HG03354 (cell line): ENCODE results near the gene RBM10.

Experiments
- ATAC-seq: cut with Tn5 transposase; IDR thresholded peaks from one replicate; pipeline ENCODE4 v1.9.1; 2021; ENCODE audit warnings: mild to moderate bottlenecking; ENCODE audit not compliant: unreplicated experiment, poor library complexity, severe bottlenecking

Gene RBM10

DNA sequence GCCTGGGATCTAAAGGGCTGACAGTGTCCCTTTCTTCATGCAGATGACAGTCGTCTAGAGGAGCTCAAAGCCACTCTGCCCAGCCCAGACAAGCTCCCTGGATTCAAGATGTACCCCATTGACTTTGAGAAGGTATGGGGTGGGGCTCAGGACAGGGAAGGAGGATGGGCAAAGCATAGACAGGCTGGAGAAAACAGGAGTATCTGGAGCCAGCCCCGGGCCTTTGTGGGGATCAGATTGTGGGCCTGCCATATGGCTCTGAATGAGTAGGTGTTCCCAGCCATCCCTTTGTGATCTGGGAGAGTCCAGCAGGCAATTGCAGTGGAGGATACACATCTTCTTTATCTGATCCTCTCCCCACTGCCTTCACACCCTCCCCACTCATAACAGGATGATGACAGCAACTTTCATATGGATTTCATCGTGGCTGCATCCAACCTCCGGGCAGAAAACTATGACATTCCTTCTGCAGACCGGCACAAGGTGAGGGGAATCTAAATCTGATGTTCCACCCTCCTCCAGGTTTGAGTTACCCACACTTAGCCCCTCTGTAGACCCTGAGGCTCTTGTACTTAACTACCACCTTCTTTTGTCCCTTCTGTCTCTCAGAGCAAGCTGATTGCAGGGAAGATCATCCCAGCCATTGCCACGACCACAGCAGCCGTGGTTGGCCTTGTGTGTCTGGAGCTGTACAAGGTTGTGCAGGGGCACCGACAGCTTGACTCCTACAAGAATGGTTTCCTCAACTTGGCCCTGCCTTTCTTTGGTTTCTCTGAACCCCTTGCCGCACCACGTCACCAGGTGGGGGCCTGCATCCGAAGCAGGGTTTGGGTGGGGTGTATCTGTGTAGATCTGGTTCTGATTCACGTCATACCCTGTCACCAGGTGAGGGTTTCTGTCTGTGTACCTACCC, 67.6 kb downstream of the RBM10 start:
- no peak for ATAC-seq

DNA sequence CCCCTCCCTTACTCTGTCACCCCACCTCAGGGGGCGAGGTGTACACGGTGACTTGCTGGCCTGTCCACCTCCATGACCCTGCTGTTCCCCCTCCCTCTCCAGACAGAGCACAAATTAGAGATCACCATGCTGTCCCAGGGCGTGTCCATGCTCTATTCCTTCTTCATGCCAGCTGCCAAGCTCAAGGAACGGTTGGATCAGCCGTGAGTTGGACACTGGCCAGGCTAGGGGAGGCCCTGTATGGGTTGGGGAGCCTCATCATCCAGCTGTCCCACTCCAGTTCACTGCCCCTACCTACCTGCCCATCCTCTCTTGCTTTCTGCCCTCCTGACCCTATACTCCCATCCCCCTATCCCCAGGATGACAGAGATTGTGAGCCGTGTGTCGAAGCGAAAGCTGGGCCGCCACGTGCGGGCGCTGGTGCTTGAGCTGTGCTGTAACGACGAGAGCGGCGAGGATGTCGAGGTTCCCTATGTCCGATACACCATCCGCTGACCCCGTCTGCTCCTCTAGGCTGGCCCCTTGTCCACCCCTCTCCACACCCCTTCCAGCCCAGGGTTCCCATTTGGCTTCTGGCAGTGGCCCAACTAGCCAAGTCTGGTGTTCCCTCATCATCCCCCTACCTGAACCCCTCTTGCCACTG, 69.5 kb downstream of the RBM10 start:
- no peak for ATAC-seq

DNA sequence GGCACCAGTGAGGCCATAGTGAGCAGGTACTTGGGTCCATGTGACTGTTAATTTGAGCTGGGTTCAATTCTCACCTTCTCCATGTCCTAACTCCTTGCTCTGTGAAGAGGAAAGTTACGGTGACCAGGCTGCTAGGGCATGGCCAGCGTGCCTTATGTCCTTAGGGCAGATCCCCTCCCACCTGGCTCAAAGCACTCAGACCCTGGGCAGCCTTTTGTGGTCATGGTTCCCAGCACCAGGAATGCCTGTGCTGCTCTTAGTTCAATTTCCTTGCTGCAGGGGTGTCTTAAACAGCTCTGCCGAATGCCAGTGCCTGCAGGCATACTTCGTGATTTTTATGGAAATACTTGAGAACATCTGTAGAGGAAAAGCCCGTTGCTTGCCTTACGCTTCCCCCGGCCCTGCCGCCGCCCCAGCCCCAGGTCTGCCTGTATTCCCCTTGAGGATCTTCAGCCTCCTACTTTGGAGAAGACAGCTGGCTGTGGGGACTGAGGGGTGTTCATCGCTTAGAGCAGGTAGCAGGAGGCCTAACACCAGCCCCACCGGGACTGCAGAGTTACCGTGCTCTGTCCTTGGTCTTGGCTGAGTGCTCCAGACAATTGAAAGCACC, 70.4 kb downstream of the RBM10 start:
- no peak for ATAC-seq

DNA sequence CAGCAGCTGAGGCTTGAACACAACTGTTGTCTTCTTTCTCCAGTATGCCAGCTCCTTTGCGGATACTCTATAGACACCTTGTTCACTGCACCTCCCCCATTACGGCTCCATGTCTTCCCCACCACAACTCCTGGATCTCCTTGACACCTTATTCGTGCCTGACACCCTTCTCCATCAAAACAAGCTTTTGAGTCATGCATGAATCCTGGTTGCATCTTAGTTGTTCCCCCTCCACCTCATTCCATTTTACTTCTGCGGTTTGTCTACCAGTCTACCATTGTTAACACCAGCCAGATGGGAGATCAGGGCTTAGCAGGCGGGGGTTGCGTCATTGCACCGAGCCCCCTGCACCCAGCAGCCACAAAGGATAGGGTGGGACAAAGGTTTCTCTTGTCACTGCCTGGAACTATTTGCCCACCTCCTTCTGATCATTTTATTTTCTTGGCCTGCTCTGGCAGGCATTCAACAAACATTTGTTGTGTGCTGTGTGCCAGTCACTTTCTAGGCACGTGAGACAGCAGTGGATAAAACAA, 71.4 kb downstream of the RBM10 start:
- no peak for ATAC-seq

DNA sequence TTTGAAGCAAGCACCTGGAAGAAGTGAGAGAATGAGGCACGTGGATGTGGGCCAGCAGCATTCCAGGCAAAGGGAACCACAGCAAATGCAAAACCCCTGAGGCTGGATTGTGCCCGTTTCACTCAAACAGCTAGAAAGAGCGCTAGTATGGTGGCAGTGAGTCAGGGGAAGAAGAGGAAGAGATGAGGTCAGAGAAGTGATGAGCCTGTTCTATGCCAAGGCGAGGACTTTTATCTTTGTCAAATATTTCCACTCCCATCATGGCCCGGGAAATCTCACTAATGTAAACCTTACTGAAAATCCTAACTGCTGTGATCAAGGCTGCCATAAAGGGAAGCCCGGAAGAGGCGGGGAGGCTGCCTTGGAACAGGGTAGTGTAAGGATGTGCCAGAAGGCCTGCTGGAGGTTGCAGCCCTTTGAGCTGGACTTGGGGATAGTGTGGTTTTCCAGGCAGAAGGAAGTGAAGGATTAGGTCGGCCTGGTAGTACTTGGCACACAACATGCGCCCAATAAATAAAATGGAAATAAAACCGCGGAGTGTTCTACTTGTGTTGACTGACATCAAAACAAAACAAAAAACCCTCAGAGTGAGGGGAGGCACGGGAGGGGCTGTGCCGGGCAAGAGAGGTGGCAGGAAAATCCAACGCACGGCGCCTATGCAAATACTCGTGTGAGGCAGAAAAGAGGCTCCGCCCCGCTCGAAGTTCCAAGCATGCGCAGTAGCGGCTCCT, 72.3 kb downstream of the RBM10 start:
- ATAC-seq = no peak

DNA sequence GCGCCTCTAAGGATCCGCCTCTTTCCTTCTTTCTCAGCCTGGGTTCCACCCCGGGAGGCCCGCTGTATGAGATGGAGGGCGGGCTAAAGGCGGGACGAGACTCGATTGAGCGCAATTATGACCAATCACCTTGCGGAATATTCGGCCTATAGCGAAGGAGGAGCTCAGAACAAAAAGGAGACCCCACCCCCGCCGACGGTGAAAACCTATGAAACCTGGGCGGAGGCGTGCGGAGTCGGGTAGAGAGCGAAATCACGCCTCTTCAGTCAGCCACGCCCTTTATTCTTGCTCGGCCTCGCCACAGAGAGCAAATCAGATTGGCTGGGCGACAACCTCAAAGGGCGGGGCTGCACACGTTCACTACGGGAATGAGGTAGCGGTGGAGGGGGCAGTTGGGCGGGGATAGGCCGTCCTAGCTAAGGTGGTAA, 72.8 kb downstream of the RBM10 start:
- ATAC-seq = peak; percentile 88

DNA sequence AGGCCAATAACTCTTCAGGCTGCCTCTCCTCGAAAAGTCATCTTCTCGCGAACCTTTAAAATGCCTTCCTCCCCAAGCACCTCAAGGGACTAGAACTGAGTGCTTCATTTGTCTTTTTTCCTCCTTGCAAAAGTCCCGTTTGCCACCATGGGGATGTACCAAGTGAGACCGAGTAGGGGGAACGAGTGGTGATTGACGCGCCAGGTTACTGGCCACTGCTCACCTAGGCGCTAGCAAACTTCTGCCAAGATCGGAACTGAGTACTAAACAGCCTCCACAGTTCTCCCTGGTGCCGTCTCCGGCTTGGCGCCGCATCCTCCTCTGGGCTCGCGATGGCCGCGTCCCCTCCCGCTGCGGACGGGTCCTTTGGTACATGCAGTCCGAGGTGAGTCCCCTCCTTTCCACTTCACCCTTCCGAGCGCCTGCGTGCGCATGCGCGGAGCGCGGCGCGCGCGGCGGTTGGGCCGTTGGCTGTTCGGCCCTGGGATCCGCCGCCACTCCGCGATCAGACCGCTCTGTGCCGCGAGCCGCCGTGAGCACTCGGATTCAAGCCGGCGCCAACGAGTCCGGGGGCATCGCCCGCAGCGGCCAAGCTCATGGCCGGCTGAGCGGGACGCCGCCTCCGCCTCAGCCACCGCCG, 73.4 kb downstream of the RBM10 start, which contains the start of gene CDK16:
TSS of gene CDK16 (plus strand) at position 402 of the 640 bp plus-strand sequence. CDS start 4,877 bp downstream, outside the sequence.
- ATAC-seq = peak; percentile 52

DNA sequence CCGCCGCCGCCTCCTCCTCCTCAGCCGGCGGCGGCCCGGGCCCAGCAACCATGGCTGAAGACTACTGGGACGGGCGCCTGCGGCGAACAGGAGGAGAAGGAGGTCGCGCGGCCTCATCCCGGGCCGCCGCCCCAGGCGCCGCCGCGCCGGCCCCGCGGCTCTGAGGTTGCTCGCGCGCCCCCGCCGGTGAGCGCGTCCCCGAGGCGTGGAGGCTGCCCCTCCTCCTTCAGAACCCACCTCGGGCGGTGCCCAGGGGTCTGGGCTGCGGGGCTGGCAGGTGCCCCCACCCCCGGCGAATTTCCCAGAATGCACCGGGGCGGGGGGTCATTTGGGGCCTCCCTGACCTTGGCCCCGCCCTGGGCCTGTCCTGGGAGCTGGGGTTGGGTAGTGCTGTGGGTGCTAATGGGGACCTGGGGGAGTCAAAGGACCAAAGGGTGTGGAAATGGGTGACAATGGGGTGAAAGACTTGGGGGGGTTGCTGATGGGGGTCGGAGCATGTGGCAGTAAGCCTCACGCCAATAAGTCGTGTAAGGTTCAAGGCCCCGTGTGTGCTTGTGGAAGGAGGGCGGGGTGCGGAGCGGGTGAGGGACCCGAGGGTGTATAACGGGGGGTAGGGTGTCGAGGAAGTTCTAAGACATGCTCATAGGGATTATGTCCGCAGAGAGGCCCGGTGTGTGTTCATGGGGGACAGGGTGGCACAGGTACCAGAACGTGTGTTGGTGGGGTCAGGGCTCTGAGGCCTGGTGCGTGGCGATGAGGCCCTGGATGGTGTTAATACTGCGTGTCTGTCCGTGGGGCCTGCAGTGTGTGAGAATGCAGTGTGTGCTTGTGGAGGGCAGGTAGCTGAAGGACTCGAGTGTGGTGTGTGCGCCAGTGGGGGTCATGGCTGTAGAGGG, 74.1 kb downstream of the RBM10 start:
- peak; percentile 3 for ATAC-seq

DNA sequence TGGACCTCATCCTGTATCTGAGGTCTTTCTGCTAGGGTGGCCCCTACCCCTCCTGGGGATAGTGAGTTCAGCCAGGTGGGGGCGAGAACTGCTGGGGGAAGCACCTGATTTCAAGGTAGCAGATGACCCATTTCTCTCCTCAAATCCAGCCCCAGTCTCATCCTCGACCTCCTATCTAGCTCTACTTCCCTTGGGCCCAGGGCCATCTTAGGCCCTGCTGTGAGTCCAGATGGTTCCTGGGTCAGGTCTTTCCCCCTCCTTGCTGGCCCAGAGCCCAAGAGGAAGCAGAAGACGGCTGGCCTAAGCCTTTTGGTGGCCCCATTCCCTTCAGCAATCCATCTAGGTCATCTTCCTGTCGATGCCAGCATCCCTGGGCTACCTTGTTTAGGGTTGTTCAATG, 76.7 kb downstream of the RBM10 start:
- ATAC-seq = no peak

DNA sequence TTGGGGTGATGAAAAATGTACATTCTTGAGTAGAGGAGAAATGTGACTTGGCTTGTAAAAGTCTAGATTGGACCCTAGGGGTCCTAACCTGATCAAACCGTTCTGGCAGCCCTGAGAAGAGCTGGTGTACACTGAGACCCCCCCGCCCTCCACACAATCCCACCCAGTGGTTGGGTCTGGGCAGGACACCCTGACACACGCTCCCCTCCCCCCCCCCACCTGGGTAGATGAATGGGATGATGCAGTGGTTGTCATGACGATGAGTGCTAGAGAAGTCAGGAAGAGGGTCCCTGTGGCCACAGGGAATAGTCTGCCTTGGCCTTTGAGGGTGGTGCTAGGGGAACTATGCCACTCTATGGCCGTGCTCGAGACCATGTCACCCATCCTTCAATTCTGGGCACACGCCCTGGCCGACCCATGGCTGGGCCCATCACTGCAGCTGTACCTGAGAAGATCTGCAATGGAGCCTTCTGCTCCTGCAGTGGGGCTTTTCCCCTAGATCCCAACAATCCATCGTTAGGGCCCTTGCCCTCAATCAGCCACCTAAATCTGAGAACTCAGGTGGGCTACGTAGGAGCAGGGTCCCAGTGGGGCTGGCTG, 77.8 kb downstream of the RBM10 start:
- ATAC-seq = no peak

DNA sequence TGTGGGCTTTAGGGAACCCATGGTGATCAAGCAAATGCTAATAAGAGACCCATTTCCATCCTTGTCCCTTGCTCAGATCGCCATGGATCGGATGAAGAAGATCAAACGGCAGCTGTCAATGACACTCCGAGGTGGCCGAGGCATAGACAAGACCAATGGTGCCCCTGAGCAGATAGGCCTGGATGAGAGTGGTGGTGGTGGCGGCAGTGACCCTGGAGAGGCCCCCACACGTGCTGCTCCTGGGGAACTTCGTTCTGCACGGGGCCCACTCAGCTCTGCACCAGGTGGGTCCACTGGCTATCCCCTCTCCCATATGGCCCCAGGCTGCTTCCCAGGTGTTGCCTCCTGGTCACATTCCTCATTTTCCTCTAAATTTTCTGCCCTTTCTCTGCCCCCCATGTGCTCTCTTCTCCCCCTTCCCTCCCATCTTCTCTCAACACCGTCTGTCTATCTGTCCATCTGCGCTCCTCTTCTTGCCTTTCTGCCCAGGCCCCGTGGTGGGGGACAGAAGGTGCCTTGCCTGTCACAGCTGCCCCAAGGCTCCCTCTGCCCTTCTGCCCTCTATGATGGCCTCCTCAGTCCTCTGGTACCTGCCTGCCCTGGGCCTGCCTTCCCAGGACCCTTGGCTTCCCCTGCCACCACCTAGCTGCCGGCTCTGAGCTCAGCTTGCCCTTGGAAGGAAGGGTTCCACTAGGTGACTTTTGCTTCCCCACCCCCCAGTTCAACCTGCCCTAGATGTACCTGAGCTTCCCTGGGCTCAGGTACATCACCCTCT, 78.6 kb downstream of the RBM10 start:
- ATAC-seq = no peak

DNA sequence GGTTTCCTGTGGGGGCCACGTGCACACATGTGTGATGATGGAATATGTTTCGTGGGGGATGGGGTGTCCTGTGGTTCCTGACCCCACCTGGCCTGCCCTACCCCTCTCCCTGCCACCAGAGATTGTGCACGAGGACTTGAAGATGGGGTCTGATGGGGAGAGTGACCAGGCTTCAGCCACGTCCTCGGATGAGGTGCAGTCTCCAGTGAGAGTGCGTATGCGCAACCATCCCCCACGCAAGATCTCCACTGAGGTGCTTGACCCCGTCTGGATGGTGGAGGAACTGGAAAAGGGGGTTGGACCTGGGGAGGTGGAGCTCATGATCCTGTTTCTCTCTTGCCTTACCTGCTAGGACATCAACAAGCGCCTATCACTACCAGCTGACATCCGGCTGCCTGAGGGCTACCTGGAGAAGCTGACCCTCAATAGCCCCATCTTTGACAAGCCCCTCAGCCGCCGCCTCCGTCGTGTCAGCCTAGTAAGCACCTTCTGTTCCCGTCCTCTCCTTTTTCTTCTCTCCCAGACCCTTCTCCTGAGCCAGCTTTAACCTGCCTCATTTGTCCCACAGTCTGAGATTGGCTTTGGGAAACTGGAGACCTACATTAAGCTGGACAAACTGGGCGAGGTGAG, 79.4 kb downstream of the RBM10 start:
- ATAC-seq = no peak

DNA sequence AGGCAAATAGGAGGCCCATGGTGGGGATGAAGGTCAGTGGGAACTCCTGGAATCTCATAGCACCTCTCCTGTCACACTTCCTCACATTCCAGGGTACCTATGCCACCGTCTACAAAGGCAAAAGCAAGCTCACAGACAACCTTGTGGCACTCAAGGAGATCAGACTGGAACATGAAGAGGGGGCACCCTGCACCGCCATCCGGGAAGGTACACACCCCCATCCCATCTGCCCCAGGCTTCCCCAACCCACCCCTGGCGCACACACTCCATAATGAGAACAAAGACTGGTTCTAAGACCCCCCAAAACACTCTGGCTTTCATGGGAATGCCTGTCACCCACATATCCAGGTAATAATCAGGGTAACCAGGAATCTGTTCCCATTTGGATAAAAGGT, 79.9 kb downstream of the RBM10 start:
- ATAC-seq = no peak

DNA sequence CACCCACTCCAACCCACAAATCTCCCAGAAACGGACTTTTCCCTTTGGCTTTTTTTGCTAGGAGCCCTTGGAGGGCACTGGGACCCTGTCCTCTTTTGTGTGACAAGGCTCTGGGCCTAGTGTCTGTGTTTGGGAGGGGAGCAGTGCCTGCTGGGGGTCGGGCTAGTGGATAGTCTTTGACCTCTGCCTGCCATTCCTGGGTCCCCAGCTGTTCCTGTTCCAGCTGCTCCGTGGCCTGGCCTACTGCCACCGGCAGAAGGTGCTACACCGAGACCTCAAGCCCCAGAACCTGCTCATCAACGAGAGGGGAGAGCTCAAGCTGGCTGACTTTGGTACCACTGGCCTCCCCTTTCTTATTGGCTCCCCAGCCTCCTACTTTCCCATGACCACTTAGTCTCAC, 81.0 kb downstream of the RBM10 start:
- ATAC-seq = no peak

DNA sequence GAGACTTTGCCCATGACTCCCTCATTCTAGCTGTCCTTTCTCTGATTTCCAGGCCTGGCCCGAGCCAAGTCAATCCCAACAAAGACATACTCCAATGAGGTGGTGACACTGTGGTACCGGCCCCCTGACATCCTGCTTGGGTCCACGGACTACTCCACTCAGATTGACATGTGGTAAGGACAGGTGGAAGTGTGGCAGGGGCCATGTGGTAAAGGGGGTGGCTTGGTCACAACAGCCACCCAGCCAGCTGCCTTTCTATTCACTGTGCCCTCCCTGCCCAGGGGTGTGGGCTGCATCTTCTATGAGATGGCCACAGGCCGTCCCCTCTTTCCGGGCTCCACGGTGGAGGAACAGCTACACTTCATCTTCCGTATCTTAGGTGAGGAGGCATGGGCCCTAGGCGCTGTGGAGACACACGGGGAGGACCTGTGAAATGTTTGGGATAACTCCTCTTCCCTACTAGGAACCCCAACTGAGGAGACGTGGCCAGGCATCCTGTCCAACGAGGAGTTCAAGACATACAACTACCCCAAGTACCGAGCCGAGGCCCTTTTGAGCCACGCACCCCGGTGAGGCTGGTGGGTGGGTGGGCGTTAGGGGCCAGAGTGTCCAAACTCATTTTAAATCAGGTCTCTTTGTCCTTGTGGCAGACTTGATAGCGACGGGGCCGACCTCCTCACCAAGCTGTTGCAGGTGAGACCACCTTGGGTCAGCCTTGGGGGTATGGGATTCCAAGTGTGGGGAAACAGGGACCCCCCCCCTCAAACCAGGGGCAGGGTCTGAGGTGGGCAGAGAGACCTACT, 81.7 kb downstream of the RBM10 start:
- ATAC-seq = no peak

DNA sequence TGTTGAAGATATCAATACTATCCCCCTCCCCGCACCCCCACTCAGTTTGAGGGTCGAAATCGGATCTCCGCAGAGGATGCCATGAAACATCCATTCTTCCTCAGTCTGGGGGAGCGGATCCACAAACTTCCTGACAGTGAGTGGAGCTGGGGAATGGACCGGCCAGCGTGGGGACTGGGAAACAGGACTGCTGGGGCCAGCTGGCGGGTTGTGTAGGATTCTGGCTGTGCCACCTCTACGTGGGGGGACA, 82.2 kb downstream of the RBM10 start:
- ATAC-seq = no peak
